Stimulated activated CD4-positive, alpha-beta T cell treated with anti-CD3 and anti-CD28 coated beads, Interleukin-15, amount 100 ng/mL, for 24 hours (primary cell): Measurements from ENCODE around the gene OR14I1.
"Not testable (repeated sequence)": the region's sequence is repeated elsewhere in the genome, so short reads cannot be mapped to it uniquely, and the experiment has no call there.

Experiments
- DNase-seq: peaks from one replicate; pipeline ENCODE4 v3.0.0-alpha.2; 2020

The OR14I1 gene

DNA sequence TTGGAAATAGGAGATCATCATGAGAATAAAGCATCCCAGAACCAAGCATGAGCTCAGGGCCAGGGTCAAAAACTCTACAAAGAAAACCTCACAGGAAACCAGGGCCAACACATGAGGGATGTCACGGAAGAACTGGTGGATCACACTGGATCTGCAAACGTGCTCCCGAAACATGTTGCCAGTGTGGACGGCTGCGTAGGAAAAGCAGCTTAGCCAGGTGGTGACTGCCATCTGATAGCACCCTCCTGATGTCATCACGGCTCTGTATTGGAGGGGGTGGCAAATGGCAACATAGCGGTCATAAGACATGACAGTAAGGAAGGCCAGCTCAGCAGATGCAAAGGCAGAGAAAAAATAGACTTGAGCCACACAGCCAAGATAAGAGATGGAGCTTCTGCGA, 20.9 kb downstream of the OR14I1 start:
- DNase-seq, result no peak

GRCh38 chr1:248670003-248670402, 32.6 kb downstream of the OR14I1 start:
- no peak for DNase-seq

DNA sequence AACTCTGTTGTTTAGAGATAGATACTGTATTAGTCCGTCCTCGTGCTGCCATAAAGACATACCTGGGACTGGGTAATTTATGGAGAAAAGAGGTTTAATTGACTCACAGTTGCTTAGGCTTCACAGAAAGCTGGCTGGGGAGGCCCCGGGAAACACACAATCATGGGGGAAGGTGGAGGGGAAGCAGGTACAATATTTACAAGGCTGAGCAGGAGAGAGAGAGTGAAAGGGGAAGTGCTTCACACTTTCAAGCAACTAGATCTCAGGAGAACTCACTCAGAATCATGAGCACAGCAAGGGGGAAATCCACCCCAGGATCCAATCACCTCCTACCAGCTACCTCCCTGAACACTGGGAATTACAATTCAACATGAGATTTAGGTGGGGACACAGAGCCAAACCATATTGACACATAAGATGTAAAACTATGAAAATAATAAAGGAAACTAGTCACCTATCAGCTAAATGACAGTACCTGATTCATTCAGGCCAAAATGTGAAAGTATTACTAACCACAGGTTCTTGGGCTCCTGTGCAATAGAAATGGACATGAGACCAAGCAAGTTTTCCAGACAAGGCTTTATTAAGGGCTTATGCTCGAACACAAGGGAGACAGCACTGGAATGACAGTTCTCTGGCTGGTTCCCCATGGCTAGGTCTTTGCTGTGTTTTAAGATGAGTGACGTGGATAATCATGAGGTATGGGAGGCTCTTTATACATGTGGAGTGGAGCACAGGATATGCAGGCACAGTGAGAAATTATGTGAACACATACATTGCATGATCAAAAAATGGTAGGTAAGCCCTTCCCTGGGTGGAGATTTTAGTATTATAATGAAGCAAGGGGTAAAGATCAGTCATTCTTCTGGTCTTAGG, 38.9 kb downstream of the OR14I1 start:
- DNase-seq, result not testable (repeated sequence)

DNA sequence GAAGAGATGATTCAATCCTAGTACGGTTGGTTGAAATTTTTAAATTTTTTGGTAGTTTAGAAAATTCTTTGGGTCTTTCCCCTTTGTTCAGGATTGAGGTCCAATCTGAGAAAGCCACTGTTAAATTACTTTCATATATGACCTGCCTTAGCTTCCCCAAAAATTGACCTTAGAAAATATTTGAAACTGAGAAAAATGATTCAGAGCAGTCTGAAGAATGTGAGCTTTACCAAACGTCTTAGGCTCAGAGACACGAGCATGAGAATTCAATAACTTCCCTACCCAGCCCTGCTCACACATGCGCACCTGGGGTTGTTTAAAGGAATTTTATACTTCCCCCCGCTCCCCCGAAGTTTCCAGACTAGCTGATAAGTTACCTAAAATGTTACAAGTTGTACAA, 45.8 kb downstream of the OR14I1 start:
- not testable (repeated sequence) for DNase-seq

DNA sequence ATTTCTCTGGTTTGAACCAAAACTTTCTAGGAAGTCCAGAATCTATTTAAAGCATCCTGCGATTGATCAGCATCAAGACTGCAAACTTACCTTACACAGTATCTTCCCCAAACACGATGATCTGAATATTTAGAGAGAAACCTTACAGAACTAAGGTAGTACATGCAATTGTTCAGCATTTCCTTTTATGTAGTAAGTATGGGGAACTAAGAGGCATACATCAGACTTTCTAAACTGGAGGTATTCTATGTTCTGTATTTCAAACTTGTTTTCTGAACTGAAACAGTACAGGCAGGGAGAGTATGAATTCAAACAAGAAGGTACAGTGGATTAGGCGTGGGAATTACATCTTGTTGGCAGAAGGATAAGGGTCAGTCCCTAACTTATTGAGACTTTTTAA, 47.2 kb downstream of the OR14I1 start, which contains the start of gene OR2T27:
TSS of gene OR2T27 (minus strand) at position 175 of the 400 bp plus-strand sequence. CDS start 4,644 bp downstream, outside the sequence.
- not testable (repeated sequence) for DNase-seq
